Measurements from ENCODE around the gene C11orf21.

C11orf21 gene

GRCh38 chr11:2329551-2329950 lies 27.8 kb upstream of the C11orf21 start:
- no peak for TF ChIP-seq CTCF (IDR thresholded peaks at IDR 0.05; ENCODE audit: borderline replicate concordance, insufficient read depth, low read depth, low read length)
- no peak overlapping the region for H3K4me3 ChIP-seq (ENCODE audit: low read depth, low read length)

GRCh38 chr11:2328656-2329354 lies 27.1 kb upstream of the C11orf21 start:
- no peak overlapping the region for H3K4me3 ChIP-seq (ENCODE audit: low read depth, low read length)
- no peak for TF ChIP-seq CTCF (IDR thresholded peaks at IDR 0.05; ENCODE audit: borderline replicate concordance, insufficient read depth, low read depth, low read length)

- no peak overlapping the region for H3K4me3 ChIP-seq (ENCODE audit: low read depth, low read length)
- TF ChIP-seq CTCF (IDR thresholded peaks at IDR 0.05; ENCODE audit: borderline replicate concordance, insufficient read depth, low read depth, low read length) = no peak
Observed at GRCh38 chr11:2328021-2328420, 26.3 kb upstream of the C11orf21 start.

GRCh38 chr11:2327032-2327431 lies 25.3 kb upstream of the C11orf21 start:
- no peak overlapping the region for H3K4me3 ChIP-seq (ENCODE audit: low read depth, low read length)
- TF ChIP-seq CTCF (IDR thresholded peaks at IDR 0.05; ENCODE audit: borderline replicate concordance, insufficient read depth, low read depth, low read length) = no peak

GRCh38 chr11:2325719-2326118 lies 24.0 kb upstream of the C11orf21 start:
- H3K4me3 ChIP-seq (ENCODE audit: low read depth, low read length) = no peak overlapping the region
- TF ChIP-seq CTCF (IDR thresholded peaks at IDR 0.05; ENCODE audit: borderline replicate concordance, insufficient read depth, low read depth, low read length) = no peak

- TF ChIP-seq CTCF (IDR thresholded peaks at IDR 0.05; ENCODE audit: borderline replicate concordance, insufficient read depth, low read depth, low read length) = no peak
- H3K4me3 ChIP-seq (ENCODE audit: low read depth, low read length) = no peak overlapping the region
Observed at GRCh38 chr11:2325123-2325522, 23.4 kb upstream of the C11orf21 start.

GRCh38 chr11:2321311-2321683 lies 19.6 kb upstream of the C11orf21 start:
- no peak for TF ChIP-seq CTCF (IDR thresholded peaks at IDR 0.05; ENCODE audit: borderline replicate concordance, insufficient read depth, low read depth, low read length)
- no peak overlapping the region for H3K4me3 ChIP-seq (ENCODE audit: low read depth, low read length)

All from GM12875 (cell line).